HEK293T (cell line): ENCODE data around the gene KIDINS220.

Source experiments
- BHLHE40 ChIP-seq: fragments of 450-650 bp; IDR thresholded peaks from 2 replicates; pipeline ENCODE4 v1.6.1; 2016; ENCODE audit warnings: mild to moderate bottlenecking, moderate library complexity, borderline replicate concordance
- ELF4 ChIP-seq: fragments of 450-650 bp; IDR thresholded peaks from 2 replicates; pipeline ENCODE4 v1.6.1; 2017; ENCODE audit warnings: antibody characterized with exemption
- FOXK2 ChIP-seq: fragments of 450-650 bp; IDR thresholded peaks from 2 replicates; pipeline ENCODE4 v1.6.1; 2016; ENCODE audit warnings: mild to moderate bottlenecking
- FOXM1 ChIP-seq: fragments of 450-650 bp; IDR thresholded peaks from 2 replicates; pipeline ENCODE4 v1.6.1; 2017; ENCODE audit warnings: mild to moderate bottlenecking, borderline replicate concordance
- HDGF ChIP-seq: fragments of 450-650 bp; IDR thresholded peaks from 2 replicates; pipeline ENCODE4 v1.6.1; 2017; ENCODE audit warnings: antibody characterized with exemption, borderline replicate concordance
- LEF1 ChIP-seq: fragments of 450-650 bp; IDR thresholded peaks from 2 replicates; pipeline ENCODE4 v1.6.1; 2017; ENCODE audit warnings: mild to moderate bottlenecking, borderline replicate concordance
- SP1 ChIP-seq: fragments of 450-650 bp; IDR thresholded peaks from 2 replicates; pipeline ENCODE4 v1.6.1; 2017
- SUZ12 ChIP-seq: fragments of 450-650 bp; IDR thresholded peaks from 2 replicates; pipeline ENCODE4 v1.6.1; 2016; ENCODE audit warnings: mild to moderate bottlenecking
- TARDBP ChIP-seq: fragments of 450-650 bp; IDR thresholded peaks from 2 replicates; pipeline ENCODE4 v1.6.1; 2016
- TF ChIP-seq, protein P1 (sequence below): fragments of 450-650 bp; IDR thresholded peaks from 2 replicates; pipeline ENCODE4 v1.6.1; 2016

- TF ChIP-seq SP1 (no peak), SUZ12 (no peak), ELF4 (no peak), TARDBP (no peak), BHLHE40 (no peak), HDGF (no peak), FOXK2 (no peak), LEF1 (no peak), FOXM1 (no peak)
- TF ChIP-seq, protein P1, sequence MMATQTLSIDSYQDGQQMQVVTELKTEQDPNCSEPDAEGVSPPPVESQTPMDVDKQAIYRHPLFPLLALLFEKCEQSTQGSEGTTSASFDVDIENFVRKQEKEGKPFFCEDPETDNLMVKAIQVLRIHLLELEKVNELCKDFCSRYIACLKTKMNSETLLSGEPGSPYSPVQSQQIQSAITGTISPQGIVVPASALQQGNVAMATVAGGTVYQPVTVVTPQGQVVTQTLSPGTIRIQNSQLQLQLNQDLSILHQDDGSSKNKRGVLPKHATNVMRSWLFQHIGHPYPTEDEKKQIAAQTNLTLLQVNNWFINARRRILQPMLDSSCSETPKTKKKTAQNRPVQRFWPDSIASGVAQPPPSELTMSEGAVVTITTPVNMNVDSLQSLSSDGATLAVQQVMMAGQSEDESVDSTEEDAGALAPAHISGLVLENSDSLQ: no peak
Measured at GRCh38 chr2:8743261-8743660, 94.2 kb downstream of the KIDINS220 start.
